Left ventricle myocardium inferior (tissue), 1 donor: ENCODE results near the gene OR5H1. TPM values are rescaled to one million over a fixed set of nuclear protein-coding genes. Genes with fewer than 3 reads are reported as not detected.
"Not testable (repeated sequence)": the region's sequence is repeated elsewhere in the genome, so short reads cannot be mapped to it uniquely, and the experiment has no call there.

Experiments
- DNase-seq: peaks from one replicate; pipeline ENCODE4 v3.0.0-alpha.2; 2020
- H3K27ac ChIP-seq: fragments of 200-600 bp; replicated peaks from 2 replicates; pipeline ENCODE4 v1.8.0; 2021
- H3K27me3 ChIP-seq: fragments of 200-600 bp; 2 replicates; pipeline ENCODE4 v1.8.0; 2021; ENCODE audit warnings: low read depth
- H3K36me3 ChIP-seq: fragments of 200-600 bp; 2 replicates; pipeline ENCODE4 v1.8.0; 2021
- H3K4me1 ChIP-seq: fragments of 200-600 bp; 2 replicates; pipeline ENCODE4 v1.8.0; 2021
- H3K4me3 ChIP-seq: fragments of 200-600 bp; 2 replicates; pipeline ENCODE4 v1.8.0; 2021; ENCODE audit warnings: mild to moderate bottlenecking, moderate library complexity
- H3K9me3 ChIP-seq: fragments of 200-600 bp; replicated peaks from 2 replicates; pipeline ENCODE4 v1.8.0; 2021
- intact Hi-C: fragments of 100-400 bp; cut with micrococcal nuclease; formaldehyde crosslinking; loops from one replicate; pipeline ENCODE4 v1.11.0; 2022
- total RNA-seq: library from RNA; stranded (reverse); fragmentation: NEBNext Ultra II Directional; extraction: Animal tissue kit (Norgen Biotek cat#: 25700); gene quantifications from one replicate; pipeline ENCODE4 v1.2.1, GENCODE V29; 2021
- TF ChIP-seq, protein P1 (sequence below): fragments of 200-600 bp; IDR thresholded peaks from 2 replicates; pipeline ENCODE4 v1.8.0; 2021; ENCODE audit warnings: antibody characterized with exemption, mild to moderate bottlenecking, borderline replicate concordance
- donor health status: DM: no; HTN: yes; CAD: no; lungs with severe emphysema.

The OR5H1 gene
- total RNA-seq, 1 donor from 2014 or later = not detected

DNA sequence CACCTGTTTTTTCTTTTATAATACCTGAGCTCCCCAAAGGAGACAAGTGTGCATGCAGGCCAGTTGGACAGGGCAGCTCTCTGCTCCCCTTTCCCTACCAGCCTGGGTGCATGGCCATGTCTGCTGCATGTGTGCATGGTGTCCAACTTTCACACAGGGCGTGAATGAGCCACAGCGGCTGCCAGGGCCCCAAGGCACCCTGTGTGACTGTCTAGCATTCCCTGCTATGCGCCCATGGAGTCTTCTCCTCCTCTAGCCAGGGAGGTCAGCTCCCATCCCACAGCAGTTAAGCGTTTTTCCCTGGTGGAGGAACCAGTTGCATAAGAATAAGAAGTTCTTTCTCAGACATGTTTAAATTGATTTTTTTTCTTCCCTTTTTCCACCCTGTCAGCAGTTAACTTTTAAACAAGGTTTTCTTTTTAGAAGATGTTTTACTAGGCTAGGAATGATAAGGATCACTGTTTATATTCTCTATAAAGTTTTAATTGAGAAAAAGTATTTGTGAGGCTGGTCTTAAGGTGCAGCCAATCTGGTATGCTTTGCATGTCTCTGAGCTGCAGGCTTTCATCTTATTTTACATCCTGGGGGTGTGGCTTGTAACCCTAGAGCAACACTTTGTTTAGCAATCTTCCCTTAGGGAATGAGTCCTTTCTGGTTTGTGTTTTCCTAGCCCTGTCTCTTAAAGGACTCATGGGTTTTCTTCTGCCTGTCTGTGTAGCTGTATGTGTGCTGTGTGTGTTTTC lies 20.5 kb upstream of the OR5H1 start:
- H3K27ac ChIP-seq = no peak overlapping the region
- TF ChIP-seq, protein P1, sequence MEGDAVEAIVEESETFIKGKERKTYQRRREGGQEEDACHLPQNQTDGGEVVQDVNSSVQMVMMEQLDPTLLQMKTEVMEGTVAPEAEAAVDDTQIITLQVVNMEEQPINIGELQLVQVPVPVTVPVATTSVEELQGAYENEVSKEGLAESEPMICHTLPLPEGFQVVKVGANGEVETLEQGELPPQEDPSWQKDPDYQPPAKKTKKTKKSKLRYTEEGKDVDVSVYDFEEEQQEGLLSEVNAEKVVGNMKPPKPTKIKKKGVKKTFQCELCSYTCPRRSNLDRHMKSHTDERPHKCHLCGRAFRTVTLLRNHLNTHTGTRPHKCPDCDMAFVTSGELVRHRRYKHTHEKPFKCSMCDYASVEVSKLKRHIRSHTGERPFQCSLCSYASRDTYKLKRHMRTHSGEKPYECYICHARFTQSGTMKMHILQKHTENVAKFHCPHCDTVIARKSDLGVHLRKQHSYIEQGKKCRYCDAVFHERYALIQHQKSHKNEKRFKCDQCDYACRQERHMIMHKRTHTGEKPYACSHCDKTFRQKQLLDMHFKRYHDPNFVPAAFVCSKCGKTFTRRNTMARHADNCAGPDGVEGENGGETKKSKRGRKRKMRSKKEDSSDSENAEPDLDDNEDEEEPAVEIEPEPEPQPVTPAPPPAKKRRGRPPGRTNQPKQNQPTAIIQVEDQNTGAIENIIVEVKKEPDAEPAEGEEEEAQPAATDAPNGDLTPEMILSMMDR = no peak
- no peaks in the 10 kb centered on the region for H3K4me1 ChIP-seq
- no peak for DNase-seq
- no peaks in the 10 kb centered on the region for H3K36me3 ChIP-seq
- H3K27me3 ChIP-seq = no peaks in the 10 kb centered on the region
- H3K4me3 ChIP-seq = no peak overlapping the region
- intact Hi-C loops = no loop called here
- H3K9me3 ChIP-seq = peaks cover 55% of the 10 kb centered on the region

DNA sequence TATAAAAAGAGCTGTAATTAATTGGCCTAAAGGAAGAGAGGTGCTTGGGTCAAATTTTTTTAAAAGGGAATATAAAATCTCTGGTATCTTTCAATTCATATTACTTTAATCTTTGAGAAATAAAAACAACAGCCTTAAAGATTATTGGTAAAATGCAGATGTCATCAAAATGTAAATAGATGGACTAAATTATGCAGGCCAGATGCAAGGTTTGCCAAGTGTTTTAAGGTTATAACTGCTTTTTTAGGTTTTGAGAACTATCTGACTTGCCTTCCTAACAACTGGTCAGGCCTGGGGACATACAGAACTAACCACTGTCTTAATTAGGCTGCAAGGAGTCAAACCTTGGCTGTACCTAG lies 20.0 kb upstream of the OR5H1 start:
- H3K27ac ChIP-seq = no peak overlapping the region
- no peaks in the 10 kb centered on the region for H3K4me1 ChIP-seq
- TF ChIP-seq, protein P1 = no peak
- H3K4me3 ChIP-seq = no peak overlapping the region
- peaks cover 61% of the 10 kb centered on the region for H3K9me3 ChIP-seq
- DNase-seq = no peak
- intact Hi-C loops = no loop called here
- no peaks in the 10 kb centered on the region for H3K27me3 ChIP-seq
- no peaks in the 10 kb centered on the region for H3K36me3 ChIP-seq

DNA sequence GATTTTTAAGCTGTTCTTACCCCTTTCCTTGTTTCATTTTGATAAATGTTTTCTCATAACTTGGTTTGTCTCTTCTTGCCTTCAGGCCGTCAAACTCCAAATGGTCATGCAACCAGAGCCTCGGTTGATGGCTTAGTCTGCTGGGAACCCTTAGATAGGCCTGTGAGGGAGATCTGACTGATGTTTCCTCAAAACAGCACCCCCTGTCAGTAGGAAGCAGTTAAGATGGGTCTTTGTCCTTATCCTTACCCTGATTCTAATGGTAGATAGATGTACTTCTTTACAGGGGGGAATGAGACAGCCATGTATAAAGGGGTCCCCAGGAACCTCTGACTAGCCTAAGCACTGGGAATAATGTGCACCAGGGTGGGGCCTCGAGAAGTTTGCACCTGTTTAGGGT lies 16.3 kb upstream of the OR5H1 start:
- Histone ChIP-seq H3K4me3 (no peak overlapping the region), H3K27me3 (no peaks in the 10 kb centered on the region), H3K36me3 (no peaks in the 10 kb centered on the region), H3K4me1 (no peaks in the 10 kb centered on the region), H3K9me3 (peaks cover 64% of the 10 kb centered on the region), H3K27ac (no peak overlapping the region)
- intact Hi-C loops = no loop called here
- no peak for DNase-seq
- TF ChIP-seq, protein P1 = no peak

DNA sequence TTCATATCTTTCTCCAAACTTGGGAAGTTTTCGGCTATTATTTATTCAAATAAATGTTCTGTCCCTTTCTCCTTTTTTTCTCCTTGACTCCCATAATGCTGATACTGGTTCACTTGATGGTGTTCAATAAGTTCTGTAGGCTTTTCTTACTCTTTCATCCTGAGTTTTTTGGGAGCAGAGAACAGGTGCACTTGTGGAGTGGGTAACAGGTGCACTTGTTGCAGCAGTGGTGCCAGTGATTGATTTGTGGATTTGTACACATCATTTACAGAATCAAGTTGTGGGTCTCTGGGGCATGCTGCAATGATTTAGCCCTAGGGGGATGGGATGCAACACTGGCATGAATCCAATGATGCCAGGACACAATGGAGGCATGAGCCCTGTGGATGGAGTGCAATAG lies 14.8 kb upstream of the OR5H1 start:
- no peak for DNase-seq
- Histone ChIP-seq H3K36me3 (no peaks in the 10 kb centered on the region), H3K4me3 (no peak overlapping the region), H3K4me1 (no peaks in the 10 kb centered on the region), H3K27ac (no peak overlapping the region), H3K9me3 (peaks cover 52% of the 10 kb centered on the region), H3K27me3 (no peaks in the 10 kb centered on the region)
- TF ChIP-seq, protein P1 = no peak
- intact Hi-C loops = no loop called here

DNA sequence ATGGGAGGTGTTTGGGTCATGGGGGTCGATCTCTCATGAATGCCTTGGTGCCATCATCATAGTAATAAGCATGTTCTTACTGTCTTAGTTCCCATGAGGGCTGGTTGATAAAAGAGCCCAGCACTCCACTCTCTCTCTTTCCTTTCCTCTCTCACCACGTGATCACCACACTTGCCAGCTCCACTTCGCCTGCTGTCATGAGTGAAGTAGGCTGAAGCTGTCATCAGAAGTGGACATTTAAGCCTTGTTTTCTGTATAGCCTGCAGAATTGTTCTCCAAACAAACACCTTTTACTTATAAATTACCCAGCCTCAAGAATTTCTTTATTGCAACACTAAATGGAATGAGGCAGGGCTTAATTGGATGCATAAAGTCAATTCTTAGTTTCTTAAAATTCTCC lies 6.1 kb downstream of the OR5H1 start:
- Histone ChIP-seq H3K4me1 (no peaks in the 10 kb centered on the region), H3K27ac (no peak overlapping the region), H3K4me3 (no peak overlapping the region), H3K36me3 (no peaks in the 10 kb centered on the region), H3K9me3 (no peaks in the 10 kb centered on the region), H3K27me3 (no peaks in the 10 kb centered on the region)
- TF ChIP-seq, protein P1 = no peak
- no peak for DNase-seq
- intact Hi-C loops = no loop called here

DNA sequence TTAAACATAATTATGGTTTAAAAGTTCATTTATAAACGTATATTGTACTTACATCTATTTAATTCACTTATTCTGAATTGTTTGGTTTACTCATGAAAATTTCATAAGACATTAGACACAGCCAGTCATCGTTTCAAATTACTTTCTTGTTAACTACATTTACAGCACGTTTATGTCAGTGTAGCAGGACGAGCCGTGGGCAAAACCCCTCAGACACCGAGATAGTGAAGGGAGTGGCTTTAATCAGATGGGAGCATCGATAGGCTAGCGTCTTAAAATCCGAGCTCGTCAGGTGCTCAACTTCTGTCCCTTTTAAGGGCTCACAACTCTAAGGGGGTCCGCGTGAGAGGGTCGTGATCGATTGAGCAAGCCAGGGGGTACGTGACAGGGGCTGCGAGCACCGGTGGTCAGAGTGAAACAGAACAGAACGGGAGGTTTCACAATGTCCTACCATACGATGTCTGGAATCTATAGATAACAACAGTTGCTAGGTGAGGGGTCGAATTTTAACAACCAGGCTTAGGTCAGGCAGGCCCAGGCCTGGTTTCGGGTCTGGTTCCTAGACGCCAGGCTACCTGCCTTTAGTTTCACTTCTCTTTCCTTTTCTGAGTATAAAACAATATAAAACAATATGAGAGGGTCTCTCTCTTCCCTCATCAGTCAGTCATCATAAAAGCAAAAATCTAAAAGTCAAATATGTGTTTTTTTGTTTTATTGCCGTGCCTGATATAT lies 7.5 kb downstream of the OR5H1 start:
- H3K4me3 ChIP-seq, intact Hi-C loops, H3K9me3 ChIP-seq, H3K36me3 ChIP-seq, H3K27me3 ChIP-seq, H3K4me1 ChIP-seq, DNase-seq, H3K27ac ChIP-seq: not testable (repeated sequence)
